Stimulated activated CD4-positive, alpha-beta T cell treated with anti-CD3 and anti-CD28 coated beads, Interleukin-1b, Interleukin-23, amount 100 ng/mL, for 48 hours (primary cell): ENCODE results near the gene CHCHD10.

Experiments used
- DNase-seq: peaks from one replicate; pipeline ENCODE4 v3.0.0-alpha.2; 2020

The CHCHD10 gene

GRCh38 chr22:23767673-23768548, at the start of gene CHCHD10:
Gene CHCHD10 (minus strand): TSS chr22:23767972. CDS start chr22:23767874, 98 bp downstream.
- peak; percentile 74 for DNase-seq

GRCh38 chr22:23817146-23817545, 49.4 kb upstream of the CHCHD10 start:
- DNase-seq, result no peak

GRCh38 chr22:23816156-23816976, 48.6 kb upstream of the CHCHD10 start:
- no peak for DNase-seq

GRCh38 chr22:23815541-23816155, 47.9 kb upstream of the CHCHD10 start:
- no peak for DNase-seq

- DNase-seq, result no peak
These were observed 44.6 kb upstream of the CHCHD10 start for GRCh38 chr22:23812378-23812777.

GRCh38 chr22:23806837-23807236, 39.1 kb upstream of the CHCHD10 start:
- no peak for DNase-seq

- DNase-seq, result no peak
These were observed 37.1 kb upstream of the CHCHD10 start for GRCh38 chr22:23804781-23805291.

GRCh38 chr22:23803001-23803819, 35.4 kb upstream of the CHCHD10 start:
- DNase-seq, result no peak

GRCh38 chr22:23801886-23802377, 34.2 kb upstream of the CHCHD10 start:
- no peak for DNase-seq

GRCh38 chr22:23801238-23801821, 33.6 kb upstream of the CHCHD10 start:
- no peak for DNase-seq

- DNase-seq, result no peak
These were observed 32.8 kb upstream of the CHCHD10 start for GRCh38 chr22:23800297-23801237.

GRCh38 chr22:23796461-23796860, 28.7 kb upstream of the CHCHD10 start:
- no peak for DNase-seq

- no peak for DNase-seq
These were observed 25.6 kb upstream of the CHCHD10 start for GRCh38 chr22:23793326-23793725.

GRCh38 chr22:23791738-23792645, 24.2 kb upstream of the CHCHD10 start:
- DNase-seq, result no peak

GRCh38 chr22:23790819-23791737, 23.3 kb upstream of the CHCHD10 start:
- no peak for DNase-seq

GRCh38 chr22:23789638-23790037, 21.9 kb upstream of the CHCHD10 start:
- no peak for DNase-seq

GRCh38 chr22:23789121-23789520, 21.3 kb upstream of the CHCHD10 start:
- no peak for DNase-seq

GRCh38 chr22:23787910-23788309, 20.1 kb upstream of the CHCHD10 start:
- no peak for DNase-seq
